GM18498 (cell line): Measurements from ENCODE around the gene ZNF511.

ENCODE experiments used
- ATAC-seq: cut with Tn5 transposase; IDR thresholded peaks from one replicate; pipeline ENCODE4 v1.9.1; 2021; ENCODE audit warnings: mild to moderate bottlenecking, moderate library complexity; ENCODE audit not compliant: unreplicated experiment

Gene ZNF511

GRCh38 chr10:133274751-133275683 is 33.7 kb upstream of the ZNF511 start:
- peak; percentile 50 for ATAC-seq

- peak; percentile 40 for ATAC-seq
Measured at GRCh38 chr10:133275684-133276092, 33.0 kb upstream of the ZNF511 start.

DNA sequence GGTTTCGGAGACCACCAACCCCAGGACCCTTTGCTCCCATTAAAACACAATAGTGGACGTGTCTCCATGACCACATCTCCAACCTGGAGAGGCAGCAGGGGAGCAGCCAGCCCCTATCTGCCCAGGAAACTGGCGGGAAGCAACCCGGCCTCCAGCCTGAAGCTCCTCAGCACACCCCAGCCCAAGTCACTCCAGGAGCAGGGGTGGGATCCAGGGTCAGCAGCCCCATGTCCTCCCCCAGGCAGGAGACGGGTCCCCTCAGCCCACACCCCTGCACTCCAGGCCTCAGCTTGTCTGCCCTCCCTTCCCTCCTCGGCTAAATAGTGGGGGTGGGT is 32.6 kb upstream of the ZNF511 start:
- no peak for ATAC-seq

GRCh38 chr10:133276435-133277201 is 32.1 kb upstream of the ZNF511 start, which contains the start of gene ADAM8:
ADAM8 (minus strand) TSS chr10:133276868; CDS start chr10:133276817, 51 bp downstream.
- peak; percentile 51 for ATAC-seq

DNA sequence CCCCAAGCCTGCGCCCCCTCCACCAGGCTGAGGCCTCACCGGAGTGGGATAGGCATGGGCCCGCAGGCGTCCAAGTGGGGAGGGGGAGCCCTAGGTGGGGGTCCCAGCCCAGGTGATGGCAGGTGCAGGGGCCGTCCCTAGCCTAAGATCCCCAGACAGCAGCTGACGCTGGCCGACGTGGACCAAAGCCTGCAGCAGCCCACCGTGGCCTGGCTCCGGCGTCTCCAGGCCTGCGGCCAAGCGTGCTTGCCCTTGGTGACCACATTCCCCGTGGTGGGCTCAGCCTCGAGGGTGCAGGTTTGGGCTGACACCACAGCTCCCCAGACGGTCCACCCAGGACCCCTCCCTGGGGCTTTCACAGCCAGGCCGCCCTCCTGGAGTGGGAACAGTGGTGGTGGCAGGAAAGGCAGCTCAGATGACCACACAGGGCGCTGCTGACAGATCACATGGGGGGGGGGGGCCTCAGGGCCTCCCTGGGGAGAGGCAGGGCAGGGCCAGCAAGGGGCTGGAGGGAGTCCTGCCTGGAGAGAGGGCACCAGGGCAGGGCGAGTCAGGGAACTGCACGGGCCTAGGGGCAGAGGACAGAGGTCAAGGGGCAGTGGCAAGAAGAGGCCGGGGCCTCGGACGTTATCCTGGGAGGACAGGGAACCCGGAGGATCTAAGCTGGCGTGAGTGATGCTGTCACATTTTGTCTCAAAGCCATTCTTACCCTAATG is 31.3 kb upstream of the ZNF511 start:
- ATAC-seq = no peak

GRCh38 chr10:133277993-133278576 is 30.6 kb upstream of the ZNF511 start:
- ATAC-seq = no peak

DNA sequence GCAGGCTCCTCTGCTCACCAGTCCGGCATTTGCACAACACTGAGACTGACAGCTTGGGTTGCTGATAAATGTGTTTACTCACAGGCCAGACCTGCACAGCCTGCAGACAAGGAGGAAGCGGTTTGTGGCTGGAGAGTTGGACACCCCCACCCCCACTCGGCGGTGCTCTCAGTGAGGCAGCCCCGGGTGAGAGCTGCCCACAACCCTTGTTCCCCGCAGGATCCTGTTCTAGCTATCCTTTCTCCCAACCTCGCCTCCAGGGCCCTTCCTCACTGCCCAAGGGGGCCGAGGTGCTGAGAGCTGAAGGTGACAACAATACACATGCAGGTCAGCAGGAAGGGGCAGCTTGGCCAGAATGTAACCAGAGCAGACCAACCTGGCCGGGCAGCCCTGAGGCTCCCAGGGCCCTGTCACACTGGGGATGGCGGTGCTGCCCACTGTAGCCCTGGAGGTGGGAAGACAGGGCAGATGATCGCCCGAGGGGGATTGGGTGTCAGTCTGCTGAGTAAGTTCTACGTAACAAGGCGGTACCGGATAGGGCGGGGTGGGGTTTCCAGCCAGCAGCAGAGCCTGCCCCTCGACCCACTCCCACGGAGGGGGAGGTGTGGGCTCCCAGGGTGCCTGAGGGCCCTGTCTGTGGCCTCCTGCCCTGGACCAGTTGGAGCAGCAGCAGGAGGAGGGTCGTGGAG is 30.0 kb upstream of the ZNF511 start:
- peak; percentile 36 for ATAC-seq

DNA sequence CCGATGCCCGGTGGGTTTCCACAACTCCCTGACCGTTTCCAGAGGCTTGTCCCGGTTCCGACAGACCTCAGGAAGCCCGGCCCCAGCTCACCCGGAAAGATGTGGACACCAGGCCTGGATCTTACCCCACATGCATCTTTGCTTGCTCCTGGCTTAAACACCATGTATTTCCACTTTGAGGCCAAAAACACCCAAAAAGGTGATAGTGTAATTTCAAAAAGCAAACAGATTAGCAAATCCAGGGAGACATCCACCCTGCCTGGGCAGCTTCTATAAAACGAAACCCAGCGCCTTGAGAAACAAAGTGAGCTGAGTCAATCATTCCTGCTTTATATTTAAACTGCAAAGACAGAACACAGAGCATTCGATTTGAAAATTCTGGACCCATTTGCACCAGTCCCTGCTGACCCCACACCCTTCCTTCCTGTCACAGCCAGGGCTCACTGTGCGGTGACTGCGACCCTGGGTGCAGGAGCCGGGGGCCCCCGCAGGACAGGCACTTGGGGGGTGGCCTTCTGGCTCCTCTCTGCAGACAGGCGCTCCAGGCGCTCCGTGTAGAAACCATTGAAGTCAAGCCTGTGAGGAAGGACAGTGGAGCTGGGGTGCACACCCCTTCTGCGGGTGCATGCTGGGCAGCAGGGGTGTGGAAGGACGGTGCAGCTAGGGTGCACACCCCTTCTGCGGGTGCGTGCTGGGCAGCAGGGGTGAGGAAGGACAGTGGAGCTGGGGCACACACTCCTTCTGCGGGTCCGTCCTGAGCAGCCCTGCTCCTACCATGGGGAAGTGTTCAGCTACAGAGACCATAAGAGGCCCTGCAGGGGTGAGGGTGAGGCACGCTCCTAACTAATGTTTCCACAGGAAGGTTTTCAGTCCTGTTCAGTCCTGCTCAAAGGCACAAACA is 29.1 kb upstream of the ZNF511 start:
- no peak for ATAC-seq

DNA sequence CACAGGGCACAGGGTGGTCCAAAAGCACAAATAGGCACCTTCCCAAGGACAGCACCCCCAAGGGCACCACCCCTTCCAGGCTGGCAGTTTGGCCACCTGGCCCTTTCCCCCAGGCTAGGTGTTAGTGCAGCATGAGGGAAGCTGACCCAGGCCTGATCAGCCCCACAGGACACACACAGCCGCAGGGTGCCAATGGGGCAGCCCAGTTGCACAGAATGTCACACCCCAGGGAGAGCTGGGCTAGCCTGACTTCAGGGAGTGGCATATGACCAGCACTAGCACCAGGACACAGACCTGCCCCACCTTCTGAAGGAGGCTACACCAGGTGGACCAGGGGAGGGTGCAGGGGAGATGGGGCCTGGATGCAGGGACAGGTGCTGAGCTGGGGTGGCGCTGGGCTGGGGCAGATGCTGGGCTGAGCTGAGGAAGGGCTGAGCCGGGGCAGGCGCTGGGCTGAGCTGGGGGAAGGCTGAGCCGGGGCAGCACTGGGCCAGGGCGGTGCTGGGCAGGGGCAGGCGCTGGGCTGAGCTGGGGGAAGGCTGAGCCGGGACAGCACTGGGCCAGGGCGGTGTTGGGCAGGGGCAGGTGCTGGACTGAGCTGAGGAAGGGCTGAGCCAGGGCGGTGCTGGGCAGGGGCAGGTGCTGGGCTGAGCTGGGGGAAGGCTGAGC is 28.2 kb upstream of the ZNF511 start:
- ATAC-seq = no peak

GRCh38 chr10:133281084-133281483 is 27.6 kb upstream of the ZNF511 start:
- no peak for ATAC-seq

- ATAC-seq = no peak
Measured at GRCh38 chr10:133281628-133282372, 26.9 kb upstream of the ZNF511 start.

- no peak for ATAC-seq
Measured at GRCh38 chr10:133282846-133283390, 25.8 kb upstream of the ZNF511 start.

- ATAC-seq = no peak
Measured at GRCh38 chr10:133283931-133284330, 24.8 kb upstream of the ZNF511 start.

GRCh38 chr10:133285217-133285616 is 23.5 kb upstream of the ZNF511 start:
- no peak for ATAC-seq

GRCh38 chr10:133286366-133286765 is 22.3 kb upstream of the ZNF511 start:
- ATAC-seq = no peak

- no peak for ATAC-seq
Measured at GRCh38 chr10:133287832-133288500, 20.7 kb upstream of the ZNF511 start.

DNA sequence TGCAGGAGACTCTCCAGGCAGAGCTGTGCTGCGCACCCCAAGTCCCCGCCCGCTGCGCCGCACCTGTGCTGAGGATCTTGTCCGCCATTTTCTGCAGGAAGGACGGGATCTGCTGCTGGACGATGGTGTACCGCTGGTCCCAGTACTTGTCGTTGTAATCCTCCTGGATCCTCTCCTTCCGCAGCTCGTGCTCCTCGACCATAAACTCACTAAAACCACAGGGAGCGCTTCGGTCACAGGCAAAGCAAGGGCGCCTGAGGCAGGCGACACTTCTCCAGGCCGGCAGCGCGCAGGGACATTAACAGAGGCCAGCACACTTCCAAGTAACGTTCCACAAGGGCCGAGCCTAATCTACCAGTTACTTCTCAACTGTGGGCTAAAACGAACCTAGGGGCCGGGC is 19.0 kb upstream of the ZNF511 start:
- no peak for ATAC-seq
